Measurements from ENCODE around the gene DNASE1.
"Not testable (repeated sequence)": the region's sequence is repeated elsewhere in the genome, so short reads cannot be mapped to it uniquely, and the experiment has no call there.

DNASE1 gene

DNA sequence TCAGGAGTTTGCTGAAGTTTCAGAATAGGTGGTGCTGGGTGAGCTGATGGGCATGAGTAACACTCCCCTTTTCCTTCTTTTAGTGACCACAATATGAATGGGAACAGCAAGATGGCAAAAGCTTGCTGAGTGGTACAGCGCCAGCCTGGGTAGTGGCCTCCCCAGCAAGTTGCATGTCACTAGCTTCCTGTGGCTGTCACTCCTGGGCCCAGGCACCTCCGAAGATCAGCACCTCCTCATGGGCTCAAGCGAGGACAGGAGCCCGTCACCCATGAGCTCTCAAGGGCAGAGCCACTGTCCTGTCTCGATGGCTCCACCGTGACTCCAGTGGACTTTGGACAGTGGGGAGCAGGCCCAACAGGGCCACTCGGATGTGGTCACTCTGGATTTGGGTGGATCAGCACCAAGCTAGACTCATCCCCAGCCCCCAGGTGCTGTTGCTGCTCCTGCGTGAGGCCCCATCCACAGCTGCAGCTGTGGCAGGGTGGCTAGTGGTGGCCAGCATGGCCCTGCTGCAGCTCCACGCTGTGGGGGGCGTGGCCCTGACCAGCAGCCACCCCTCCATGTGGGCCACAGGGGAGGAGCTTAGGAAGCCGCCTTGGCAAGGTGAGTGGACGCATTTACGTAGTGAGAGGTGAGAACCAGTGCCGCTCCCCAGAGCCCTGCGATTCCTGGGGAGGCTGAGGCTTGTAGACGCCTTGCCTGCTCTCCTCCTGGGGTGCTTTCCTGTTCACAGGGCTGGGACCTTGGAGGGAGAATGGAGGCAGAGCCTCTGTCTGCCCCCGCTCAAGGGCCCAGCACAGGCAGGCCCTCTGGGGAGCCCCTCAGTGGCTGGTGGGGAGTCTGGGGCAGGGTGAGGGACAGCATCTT is 13.6 kb upstream of the DNASE1 start:
- no peak for DNase-seq (ENCODE audit: low read depth, low spot score)

GRCh38 chr16:3641801-3642396 is 12.6 kb upstream of the DNASE1 start:
- no peak for DNase-seq (ENCODE audit: low read depth, low spot score)

DNA sequence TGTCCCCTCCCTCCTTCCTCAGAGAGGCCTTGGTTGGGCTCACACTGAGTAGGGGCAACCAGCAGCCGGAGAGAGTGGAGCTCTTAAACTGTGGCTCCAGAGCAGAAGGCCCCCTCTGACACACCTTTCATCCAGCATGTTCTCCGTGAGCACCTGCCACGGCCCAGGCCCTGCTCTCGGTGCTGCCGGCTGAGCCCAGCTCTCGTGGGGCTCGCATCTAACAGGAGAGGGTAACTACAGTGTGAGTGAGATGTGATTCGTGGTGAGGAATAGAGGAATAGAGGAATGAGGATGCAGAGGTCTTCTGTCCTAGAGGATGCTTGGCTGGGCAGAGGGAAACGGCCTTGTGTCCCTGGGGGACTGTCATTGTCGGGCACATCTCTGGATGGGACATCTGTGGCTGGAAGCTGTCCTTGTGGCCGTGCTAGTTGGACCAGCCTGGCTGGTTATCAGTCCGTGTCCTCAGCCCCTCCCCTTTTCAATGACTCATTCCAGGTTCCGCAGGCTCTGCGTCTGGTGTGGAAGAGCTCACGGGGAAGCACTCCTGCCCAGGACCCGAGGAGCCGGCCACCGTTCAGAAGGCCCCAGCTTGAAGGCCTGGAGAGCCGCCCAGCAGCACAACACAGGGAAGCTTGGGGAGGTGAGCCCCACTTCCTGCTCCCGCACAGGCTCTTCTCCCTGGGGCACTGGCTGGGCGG is 11.9 kb upstream of the DNASE1 start:
- peak; percentile 65 for DNase-seq (ENCODE audit: low read depth, low spot score)

- no peak for DNase-seq (ENCODE audit: low read depth, low spot score)
Measured at GRCh38 chr16:3643095-3643730, 11.3 kb upstream of the DNASE1 start.

GRCh38 chr16:3645108-3645503 is 9.4 kb upstream of the DNASE1 start:
- no peak for DNase-seq (ENCODE audit: low read depth, low spot score)

GRCh38 chr16:3645504-3646347 is 8.8 kb upstream of the DNASE1 start:
- DNase-seq (ENCODE audit: low read depth, low spot score): peak; percentile 91

DNA sequence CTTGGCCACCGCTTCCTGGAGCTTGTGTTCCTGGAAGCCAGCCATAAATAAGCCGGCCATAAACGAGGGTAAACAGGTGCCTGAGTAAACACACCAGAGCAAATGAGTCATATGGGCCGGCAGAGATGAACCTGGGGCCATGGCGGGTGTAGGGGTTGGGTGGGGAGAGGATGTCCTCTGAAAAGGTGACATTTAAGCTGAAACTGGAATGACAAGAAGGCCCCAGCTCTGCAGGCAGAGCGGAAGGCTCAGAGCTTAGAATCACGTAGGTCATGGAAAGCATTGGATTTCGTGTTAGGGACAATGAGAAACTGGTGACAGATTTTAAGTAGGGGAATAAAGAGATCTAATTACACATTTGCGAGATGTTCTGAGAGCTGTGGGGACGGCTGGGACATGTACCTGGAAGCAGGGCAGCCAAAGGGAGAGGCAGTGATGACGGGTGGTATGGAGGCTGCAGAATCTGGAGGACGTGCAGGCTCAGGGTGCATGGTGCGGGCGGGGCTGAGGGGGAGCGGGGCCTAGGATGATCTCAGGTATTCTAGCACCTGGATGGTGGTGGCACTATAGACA is 8.1 kb upstream of the DNASE1 start:
- DNase-seq (ENCODE audit: low read depth, low spot score): peak; percentile 50

GRCh38 chr16:3650631-3651265 is 3.7 kb upstream of the DNASE1 start:
- DNase-seq (ENCODE audit: low read depth, low spot score): no peak

DNA sequence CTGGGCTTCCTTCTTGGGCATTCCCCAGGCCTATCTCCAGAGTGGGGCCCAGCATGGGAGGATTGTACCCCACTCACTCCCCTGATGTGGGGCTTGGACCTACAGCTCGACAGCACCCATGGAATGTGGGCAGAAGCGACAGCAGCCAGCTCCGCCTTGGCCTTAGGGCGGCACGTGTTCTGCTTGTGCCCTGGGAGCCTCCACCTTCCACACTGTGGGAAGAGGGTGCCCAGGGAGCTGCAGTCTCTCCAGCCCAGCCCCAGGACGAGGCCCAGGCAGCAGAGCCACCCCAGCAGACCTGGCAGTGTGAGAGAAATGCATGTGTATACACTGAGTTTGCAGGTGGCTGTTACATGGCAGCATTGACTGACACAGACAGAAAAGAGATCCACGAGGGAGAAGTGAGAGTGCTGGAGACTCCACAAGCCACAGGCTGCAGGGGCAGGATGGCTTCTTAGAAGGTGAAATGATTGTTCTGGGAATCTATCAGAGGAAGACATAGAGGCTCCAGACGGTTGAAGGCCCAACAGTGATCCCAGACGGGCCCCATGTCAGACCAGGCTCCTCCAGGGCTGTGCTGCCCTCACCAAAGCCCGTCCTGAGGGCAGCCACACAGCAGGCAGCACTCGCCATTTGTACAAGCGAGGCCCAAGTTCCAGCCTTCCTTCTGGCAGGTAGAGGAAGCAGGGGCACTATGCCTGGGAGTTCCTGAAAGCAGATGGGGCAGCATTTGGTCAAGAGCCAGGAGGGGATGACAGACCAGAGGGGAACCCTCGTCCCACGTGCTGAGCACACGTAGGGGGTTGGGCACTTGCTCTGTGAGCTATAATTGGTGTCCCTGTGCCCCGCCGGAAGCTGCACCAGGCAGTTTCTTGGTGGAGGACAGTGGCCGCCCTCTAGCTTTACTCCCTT is 2.8 kb upstream of the DNASE1 start:
- no peak for DNase-seq (ENCODE audit: low read depth, low spot score)

DNA sequence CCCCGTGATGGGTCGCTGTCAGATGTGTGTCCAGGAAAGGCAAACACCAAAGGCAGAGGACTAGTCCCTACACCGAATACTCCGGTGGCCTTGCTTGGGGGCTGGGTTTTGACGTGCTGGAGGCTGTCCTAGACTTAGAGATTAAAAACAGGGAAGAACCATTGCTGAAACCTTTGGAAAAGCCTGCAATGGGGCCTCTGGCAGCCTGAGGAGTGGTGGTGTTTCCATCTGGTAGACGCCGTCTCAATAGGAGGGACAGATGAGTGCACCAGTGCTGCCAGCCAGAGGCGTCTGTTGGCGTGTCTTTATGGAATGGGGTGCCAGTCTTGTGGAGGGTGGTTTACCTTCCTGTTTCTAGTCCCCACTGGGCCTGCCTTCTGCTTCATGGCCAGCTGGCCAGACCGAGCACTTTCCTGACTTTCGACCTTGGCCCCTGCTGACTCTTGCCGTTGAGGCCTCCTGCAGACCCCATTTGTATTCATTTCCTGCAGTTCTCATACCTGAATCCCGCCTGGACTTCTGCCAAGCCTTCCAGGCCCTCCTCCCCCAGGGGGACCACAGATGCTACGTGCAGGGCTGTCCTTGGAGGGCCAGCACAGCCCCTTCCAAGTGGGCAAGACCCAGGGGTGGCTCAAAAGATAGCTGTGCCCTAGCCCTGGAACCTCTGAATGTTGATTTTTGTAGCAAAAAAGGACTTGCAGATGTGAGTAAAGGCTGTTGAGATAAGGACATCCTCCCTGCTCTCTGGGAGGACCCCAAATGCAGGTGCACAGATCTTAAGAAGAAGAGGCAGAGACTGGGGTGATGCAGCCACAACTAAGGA is 1.9 kb upstream of the DNASE1 start:
- DNase-seq (ENCODE audit: low read depth, low spot score): no peak

GRCh38 chr16:3655030-3655395 is 522 bp downstream of the DNASE1 start:
- no peak for DNase-seq (ENCODE audit: low read depth, low spot score)

DNA sequence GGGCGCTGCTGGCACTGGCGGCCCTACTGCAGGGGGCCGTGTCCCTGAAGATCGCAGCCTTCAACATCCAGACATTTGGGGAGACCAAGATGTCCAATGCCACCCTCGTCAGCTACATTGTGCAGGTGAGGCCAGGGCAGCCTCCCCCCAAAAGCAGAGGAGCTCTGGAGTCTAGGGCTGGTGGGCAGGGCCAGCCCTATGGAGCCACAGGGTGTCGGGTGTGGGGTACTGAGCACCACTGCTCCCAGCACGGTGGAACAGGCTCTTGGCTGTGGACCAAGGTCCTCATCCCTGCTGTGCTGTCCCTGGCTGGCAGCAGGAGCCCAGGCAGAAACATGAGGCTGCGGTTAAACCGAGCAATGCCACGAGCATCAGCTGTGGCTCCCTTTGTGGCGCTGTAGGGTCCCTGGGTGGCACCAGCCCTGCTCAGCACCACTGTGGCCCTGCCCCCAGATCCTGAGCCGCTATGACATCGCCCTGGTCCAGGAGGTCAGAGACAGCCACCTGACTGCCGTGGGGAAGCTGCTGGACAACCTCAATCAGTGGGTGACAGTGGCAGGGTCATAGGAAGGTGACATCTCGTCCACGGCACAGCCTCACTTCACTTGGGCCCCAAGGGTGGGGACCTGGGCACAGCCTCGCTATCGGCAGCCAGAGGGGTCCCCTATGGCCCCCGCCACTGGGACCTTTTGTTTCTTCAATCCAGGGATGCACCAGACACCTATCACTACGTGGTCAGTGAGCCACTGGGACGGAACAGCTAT is 1.1 kb downstream of the DNASE1 start:
- DNase-seq (ENCODE audit: low read depth, low spot score): no peak

DNA sequence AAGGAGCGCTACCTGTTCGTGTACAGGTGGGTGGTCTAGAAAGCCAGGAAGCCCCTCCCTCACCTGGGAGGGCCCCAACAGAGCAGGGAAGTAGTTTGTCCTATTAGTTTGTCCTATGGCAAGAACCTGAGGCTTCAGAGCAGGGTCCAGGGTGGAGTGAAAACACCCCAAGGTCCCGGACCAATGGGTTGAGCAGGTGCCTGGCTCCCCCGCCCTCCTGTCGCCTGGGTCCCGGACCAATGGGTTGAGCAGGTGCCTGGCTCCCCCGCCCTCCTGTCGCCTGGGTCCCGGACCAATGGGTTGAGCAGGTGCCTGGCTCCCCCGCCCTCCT is 1.6 kb downstream of the DNASE1 start:
- DNase-seq (ENCODE audit: low read depth, low spot score): not testable (repeated sequence)

- no peak for DNase-seq (ENCODE audit: low read depth, low spot score)
Measured at GRCh38 chr16:3656491-3657468, 2.3 kb downstream of the DNASE1 start.

DNA sequence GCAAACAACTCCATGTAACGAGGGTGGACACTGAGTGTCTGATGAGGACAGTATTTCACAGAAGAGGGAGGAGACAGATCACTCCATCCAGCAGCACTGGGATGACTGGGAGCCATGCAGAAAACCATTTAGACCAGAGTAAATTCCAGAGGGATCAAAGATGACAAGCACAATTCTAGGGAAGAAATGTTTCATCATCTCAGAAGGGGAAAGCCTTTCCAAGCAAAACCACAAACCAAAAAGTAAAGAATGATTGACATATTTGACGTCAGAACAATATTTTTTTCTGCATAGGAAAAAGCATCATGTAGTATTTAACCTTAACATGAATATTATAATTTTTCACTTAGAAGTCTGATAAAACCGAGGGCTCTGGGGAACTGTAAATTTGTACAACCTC is 4.8 kb downstream of the DNASE1 start:
- DNase-seq (ENCODE audit: low read depth, low spot score): peak; percentile 42

- DNase-seq (ENCODE audit: low read depth, low spot score): no peak
Measured at GRCh38 chr16:3661311-3661710, 6.8 kb downstream of the DNASE1 start.

DNA sequence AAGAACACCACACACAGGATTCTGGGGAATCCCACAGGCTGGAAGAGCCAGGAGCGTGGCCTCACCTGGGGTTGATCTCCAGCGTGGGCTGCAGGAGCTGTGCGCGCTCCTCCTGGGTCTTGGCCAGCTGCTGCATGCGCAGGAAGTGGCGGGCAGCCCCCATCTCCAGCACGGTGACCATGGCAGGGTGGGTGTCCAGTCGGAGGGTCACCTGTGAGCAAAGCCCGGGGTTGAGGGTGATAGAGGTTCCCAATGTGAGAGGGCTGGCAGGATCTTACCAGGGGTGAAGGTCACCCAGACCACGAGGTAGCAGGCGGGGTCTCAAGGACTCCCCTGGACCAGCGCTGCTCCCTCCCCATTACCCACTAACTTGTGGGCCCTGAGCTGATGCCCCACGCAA is 7.4 kb downstream of the DNASE1 start:
- DNase-seq (ENCODE audit: low read depth, low spot score): no peak

Measured in astrocyte of the hippocampus (primary cell).